HG02798 (cell line): Measurements from ENCODE around the gene ANKS1B.

Experiments
- ATAC-seq: cut with Tn5 transposase; IDR thresholded peaks from one replicate; pipeline ENCODE4 v1.9.1; 2021; ENCODE audit warnings: mild to moderate bottlenecking; ENCODE audit not compliant: unreplicated experiment, poor library complexity

The ANKS1B gene

DNA sequence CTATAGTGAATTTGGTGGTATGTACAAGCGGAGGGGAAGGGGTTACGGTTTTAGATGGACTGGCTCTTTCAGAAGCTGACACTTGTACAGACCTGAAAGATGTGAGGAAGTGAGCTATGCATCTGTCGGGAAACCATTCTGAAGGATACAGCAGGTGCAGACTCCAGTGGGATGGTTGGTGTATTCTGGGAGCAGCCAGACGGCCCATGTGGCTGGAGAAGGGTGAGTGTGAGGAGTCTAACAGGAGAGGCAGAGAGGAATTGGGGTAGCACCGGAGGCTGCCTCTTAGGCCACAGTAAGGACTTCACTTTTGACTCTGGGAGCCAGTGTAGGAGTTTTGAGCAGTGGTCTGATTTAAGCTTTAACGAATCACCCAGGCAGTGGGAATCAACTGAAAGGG lies 1248.9 kb downstream of the ANKS1B start:
- no peak for ATAC-seq

DNA sequence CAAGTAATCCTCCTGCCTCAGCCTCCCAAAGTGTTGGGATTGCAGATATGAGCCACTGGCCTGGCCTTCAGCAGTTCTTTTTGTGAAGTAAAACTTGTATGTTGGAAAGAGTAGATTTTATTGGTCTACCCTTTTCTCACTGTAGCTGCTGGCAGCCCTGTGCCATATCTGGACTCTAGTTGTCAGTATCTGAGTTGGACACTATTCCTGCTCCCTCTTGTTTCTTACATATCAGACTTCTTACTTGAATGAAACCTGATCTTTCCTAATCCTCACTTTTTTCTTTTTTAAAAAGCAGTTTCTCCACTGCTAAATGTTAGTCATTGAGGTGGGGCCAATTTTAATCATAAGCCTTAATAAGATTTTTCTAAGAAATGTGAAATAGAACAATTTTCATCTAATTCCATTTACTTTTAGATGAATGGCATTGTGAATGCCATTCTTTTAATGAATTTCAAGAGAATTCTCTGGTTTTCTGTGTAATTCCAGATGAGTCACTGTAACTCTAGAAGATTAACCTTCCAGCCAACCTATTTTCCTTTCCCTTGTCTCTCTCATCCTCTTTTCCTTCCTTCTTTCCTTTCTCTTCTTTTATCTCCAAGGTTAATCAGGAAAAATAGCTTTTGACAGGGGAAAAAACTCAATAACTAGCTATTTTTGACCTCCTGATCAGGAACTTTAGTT lies 1250.9 kb downstream of the ANKS1B start:
- no peak for ATAC-seq

DNA sequence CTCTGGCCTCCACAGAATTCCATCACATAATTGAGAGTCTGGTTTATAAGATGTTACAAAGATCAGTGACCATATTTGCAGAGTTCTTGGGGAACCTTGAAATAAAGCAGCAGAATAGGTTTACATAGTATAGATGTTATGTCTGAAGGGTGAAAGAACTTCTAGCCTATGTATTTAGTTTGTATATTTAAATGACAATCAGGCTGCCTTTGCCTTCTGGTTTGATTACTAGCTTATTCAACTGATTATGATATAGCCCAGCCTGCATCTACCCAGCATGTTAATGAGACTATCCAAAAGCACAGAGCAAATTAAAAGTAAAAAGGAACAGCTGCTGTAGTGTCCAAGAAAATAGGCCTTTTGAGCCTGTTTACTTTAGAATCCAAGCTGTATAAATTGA lies 1254.3 kb downstream of the ANKS1B start:
- no peak for ATAC-seq

DNA sequence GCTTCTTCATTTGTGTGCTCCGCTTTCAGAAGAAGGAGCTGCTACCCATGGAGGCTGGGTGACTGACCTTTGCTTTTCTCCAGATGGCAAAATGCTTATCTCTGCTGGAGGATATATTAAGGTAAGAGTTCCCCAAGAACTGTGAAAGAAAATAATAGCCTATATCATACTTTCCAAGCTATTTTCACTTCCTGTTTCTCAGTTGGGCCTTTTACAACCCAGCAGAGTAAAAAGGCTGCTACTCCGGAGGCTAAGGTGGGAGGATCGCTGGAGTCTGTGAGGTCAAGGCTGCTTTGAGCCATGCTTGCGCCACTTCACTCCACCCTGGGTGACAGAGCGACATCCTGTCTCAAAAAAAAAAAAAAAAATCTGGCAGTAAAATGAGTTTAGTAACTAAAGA lies 1257.5 kb downstream of the ANKS1B start:
- no peak for ATAC-seq

DNA sequence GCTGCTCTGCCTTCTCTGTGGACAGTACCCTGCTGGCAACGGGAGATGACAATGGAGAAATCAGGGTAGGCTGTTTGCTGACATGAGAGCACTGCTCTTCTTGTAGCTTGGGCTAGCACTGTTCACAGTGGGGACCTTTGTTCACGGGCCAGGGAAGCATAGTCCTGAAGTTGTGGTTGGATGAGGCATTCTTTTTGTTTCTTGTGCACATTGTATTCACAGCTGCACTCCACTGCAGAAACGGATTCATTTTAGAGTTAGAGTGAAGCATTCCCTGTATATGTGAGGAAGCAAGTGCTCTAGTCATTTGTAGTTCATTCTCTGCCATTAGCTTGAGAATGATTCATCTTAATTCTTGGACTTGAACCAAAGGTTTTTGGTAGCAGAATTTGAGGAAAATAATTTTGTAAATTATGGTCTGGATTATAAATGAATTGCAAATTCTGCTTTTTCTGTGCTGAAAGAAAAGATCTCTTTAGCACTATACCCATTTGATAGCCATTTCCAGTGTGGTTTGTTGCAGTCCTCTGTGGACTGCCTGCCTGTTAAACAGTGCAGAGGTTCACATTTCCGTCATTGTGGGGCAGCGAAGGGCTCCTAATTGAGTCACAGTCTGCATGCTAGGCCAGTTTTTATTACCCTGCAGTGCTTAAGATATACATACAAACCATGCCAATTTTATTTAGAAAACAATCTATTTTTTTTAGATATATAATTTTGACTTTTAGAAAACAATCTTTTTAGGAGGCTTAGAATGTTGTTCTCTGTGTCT lies 1259.1 kb downstream of the ANKS1B start:
- peak; percentile 81 for ATAC-seq

DNA sequence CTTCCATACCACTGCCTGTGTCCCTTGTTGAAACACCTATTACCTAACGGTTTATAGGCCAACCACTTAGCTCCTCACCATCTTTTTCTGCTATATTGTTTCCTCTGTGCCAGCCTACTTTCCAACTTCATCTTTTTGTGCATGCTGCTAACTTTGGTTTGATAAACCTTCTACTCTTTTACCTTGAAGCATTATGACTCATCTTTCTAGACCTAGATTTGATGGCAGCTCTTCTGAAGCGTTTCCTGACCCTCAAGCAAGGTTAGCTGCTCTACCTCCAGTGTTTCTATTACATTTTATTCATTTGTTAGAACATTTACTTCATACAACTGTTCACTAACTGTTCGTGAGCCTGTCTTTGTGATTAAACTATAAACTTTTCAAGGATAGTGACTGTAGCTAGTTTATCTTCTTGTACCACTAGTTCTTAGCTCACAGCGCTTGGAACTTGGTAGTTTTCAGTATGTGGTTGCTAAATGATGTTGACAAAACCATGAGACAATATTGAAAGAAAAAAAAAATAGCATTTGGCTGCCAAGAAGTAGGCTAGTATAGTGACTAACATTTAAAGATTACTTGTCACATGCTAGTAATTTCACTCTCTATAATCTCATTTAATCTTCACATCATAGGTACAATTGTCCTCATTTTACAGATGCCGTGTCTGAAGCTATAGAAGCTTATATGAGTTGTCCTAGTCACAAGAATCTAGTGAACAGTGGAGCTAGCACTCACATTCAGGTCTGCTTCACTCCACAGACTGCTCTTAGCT lies 1260.2 kb downstream of the ANKS1B start:
- no peak for ATAC-seq

DNA sequence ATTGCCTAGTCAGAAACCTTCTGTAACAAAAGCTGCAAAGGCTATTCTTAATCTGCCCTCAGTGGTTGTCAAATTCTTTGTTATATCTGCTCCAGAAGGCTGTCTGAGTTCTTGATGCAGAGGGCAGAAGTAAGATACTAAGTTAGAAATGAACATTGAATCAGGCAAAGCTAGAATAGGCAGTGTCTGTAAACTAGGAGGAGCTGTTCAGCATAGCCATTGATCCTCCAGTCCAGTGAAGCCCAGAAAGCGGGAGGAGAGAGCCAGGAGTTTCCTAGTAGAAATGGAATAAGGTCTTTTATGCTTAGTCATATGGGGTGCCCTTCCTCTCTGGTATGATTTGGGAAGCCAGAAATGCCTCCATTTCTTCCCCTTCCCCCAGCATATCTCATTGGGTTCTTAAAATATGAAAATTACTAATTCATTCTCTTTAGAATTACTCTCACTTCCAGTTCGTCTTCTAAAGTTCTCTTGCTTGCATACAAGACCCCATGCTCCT lies 1263.5 kb downstream of the ANKS1B start:
- no peak for ATAC-seq

DNA sequence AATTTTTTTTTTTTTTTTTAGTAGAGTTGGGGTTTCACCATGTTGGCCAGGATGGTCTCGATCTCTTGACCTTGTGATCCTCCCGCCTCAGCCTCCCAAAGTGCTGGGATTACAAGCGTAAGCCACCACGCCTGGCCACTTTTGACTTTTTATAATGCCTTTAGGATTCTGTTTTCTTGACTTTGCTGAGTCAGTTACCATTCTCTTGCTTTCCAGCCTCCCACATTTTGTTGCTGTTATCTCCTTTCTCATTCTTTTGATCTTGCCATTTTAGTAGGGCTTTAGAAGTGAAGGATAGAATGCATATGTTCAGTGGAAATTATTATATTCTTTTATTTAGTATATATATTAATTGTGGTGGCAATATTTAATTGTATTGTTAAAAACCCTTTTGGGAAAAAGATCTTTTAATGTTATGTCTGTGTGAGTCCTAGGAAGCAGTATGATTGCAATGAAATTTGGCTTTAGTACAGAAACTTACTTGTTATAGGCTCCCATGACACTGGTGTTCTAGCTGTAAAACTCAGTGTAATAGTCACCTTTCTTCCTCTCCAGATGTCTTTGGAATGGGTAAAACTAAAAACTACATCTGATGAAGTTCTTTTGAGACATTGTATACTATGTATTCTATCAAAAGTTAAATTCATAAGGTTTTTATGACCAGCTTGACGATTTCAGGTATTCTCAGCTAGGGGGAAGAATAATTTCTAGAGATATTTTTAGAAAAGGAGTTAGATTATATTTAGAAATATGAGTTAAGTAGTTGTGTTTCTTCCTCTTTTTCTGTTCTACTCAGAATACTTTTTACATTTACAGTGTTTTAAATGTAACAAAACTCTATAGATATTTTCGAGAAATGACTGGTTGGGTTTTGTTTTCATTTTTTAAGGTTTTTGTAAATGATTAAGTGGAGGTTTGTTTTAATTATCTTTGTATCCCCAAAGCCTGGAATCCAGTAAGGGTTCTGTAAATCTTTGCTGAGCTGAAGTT lies 1264.9 kb downstream of the ANKS1B start:
- peak; percentile 39 for ATAC-seq

DNA sequence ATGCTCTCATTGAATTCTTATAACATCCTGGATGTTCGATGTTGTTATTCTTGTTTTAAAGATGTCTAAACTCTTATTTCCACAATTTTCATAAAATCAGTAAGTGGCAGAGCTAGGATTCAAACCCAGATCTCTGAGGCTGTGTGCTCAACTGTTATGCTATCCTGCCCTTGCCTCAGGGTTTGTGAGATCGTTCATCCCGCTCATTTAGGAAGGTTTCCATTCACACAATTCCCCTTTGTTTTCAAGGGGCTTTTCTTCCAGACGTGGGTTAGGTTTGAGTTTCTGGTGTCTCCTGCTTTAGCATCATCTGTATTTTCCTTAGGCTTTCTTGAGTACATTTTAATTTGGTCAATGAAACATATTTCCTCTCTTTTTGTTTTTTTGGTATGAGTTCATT lies 1270.3 kb downstream of the ANKS1B start:
- no peak for ATAC-seq

DNA sequence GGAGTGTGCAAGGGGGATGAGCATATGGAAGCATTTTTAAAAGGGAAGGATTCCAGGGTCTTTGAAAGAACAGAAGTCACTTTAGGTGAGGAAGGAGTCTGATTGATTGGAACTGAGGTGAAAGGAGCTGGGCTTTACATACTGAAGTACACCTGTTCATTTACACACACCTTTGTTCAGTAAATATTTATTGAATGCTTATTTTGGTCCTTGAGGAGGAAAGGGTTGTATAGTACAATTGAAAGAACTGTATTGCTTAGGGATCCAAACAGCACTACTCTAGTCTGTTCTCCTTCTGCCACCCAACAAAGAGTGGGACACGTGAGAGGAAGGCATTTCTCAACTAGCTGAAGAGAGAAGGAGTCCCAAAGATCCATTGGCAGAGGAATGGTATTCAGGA lies 1275.7 kb downstream of the ANKS1B start:
- ATAC-seq: no peak

DNA sequence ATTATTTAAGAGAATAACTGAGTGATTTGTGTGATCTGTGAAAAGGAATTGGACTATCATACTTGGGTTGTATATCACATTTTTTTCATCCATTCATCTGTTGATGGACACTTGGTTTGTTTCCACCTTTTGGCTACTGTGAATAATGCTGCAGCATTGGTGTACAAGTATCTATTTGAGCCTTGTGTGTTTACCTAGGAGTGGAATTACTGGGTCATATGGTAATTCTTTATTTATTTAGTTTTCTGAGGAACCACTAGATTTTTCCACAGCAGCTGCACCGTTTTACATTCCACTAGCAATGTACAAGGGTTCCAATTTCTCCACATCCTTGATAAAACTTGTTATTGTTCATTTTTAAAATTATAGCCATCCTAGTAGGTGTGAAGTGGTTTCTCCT lies 1283.6 kb downstream of the ANKS1B start:
- no peak for ATAC-seq

DNA sequence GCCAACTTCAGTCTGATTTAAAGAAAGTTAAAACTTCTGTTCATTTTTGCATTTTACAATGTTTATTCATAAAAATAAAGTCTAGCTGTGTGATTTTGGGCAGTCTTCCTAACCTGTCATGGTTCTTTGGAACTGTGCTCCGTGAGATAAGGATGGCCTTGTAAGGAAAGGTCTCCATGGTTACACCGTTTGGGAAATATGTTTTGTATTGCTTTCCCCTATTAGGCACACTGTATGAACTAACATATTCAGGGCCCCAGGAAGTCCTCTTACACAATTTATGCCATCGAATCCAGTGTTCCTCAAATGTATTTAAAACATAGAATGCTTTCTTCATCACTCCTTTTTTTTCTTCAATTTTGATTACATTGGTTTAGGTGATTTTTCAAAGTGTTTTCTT lies 1285.2 kb downstream of the ANKS1B start:
- no peak for ATAC-seq

DNA sequence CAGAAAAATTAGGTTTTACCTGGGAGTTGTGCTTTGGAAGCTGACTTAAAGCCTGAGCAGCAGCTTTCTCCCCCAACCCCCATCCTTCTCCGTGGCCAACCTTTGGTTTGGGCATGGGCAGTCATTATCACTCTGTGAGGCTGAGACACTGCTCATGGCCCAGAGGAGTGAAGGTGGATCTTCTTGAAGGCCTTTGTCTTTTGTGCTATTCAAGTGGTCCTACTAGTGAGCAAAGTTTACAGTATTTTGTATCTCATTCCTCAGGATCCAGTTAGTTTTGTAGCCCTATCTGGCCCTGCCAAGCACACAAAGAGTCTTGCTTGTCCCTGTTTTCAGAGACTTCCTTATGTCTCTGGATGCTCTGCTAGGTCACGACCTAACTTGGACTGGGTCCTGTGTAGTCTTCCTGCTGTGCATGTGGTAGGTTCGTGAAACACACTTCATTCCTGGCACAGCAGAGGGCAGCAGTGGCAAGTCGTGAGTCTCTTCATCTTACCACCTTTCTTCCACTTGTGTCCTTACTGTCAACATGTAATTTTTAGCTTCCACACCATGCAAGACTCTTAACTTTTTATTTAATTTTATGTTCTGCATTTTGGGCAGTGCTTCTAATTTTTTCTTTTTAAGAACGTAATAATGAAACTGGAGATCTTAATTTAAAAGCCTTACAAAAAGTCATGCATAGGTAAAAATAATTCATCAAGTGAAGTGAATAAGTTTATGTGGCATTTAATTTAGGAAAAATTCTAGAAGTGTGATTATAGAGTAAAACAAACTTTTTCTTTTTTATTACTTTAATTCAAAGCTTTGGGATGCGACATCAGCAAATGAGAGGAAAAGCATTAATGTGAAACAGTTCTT lies 1285.9 kb downstream of the ANKS1B start:
- ATAC-seq: peak; percentile 94

DNA sequence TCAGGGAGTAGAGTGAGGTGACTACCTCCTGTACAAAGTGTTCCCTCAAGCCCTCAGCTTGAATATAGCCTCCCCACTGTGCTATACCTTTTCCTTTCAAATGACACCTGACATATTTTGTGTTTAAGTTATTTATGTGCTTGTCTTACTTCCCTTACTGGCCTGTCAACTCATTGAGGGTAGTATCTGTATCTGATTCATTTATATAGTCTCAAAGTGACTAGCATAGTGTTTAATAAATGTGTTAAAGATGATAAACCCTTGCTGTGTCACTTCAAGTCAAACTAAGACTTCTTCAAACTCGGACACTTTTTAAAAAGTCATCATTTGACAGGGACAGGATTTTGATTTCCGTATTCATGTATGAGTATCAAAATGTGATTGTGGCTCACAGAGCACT lies 1287.5 kb downstream of the ANKS1B start:
- no peak for ATAC-seq

DNA sequence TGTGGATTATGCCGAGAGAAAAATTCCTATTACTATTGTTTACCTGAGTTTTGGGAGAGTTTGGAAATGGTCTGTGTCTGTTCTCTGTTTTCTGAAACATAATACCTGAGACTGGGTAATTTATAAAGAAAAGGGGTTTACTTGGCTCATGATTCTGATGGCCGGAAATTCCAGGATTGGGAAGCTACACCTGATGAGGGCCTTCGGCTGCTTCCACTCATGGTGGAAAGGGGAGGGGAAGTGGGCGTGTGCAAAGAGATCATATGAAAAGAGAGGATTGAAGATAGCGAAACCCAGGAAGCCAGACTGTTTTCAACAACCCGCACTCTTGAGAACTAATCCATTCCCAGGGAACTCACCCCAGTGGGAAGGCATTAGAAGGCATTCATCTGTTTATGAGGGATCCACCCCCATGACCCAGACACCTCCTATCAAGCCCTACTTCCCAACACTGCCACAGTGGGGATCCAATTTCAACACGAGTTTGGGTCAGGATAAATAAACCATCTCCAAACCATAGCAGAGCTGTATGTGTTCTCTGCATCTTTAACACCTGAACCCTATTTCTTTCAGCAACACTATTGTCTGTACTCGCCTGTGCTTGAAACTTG lies 1288.6 kb downstream of the ANKS1B start:
- ATAC-seq: no peak

DNA sequence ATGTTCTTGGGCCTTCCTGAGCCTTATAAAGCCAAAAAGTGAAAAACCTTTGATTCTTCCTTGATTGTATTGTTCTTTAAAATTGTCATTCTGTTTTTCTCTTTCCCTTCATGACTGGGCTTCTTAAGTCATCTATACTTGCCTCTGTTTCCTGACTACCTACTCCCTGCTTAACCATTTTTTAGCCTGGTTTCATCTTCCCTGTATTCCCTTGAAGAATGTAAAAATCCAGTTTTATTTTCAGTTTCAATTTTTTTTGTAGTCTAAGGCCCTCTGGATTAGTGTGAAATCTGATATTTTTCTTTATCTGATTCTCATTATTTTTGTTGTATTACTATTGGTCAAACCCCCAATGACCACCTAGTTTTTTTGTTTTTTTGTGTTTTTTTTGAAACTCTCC lies 1293.4 kb downstream of the ANKS1B start:
- ATAC-seq: no peak

DNA sequence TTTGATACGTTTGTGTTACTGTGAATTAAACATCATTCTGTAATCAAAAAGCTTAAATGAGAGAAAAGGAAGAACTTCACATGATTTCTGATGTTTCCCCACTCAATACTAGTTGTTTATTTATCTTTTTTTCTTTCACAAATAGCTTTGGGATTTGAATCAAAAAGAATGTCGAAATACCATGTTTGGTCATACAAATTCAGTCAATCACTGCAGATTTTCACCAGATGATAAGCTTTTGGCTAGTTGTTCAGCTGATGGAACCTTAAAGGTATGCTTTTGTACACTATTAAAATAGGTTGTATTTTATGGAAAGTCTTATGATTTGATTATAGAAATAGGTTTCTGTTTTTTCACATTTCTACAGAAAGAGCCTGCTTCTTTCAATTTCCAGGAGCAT lies 1298.1 kb downstream of the ANKS1B start:
- no peak for ATAC-seq
